HS-27A (cell line): Measurements from ENCODE around the gene ANO1.

Experiments used
- DNase-seq: peaks from one replicate; pipeline ENCODE4 v3.0.0-alpha.2; 2012; ENCODE audit warnings: low read depth, missing footprints

ANO1 gene

DNA sequence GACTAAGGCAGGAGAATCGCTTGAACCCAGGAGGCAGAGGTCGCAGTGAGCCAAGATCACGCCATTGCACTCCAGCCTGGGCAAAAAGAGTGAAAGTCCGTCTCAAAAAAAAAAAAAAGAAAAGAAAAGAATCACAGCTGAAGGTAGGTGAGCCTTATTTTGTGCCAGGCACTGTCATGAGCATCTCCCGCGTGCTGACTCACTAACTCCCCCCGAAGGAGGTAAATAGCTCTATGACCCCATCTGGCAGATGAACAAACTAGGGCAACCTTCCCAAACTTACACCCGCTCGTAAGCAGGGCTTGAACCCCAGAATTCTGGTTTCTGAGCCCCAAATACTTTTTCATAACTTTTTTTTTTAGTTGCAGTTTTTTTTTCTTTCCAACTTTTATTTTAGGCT, 60.3 kb downstream of the ANO1 start:
- DNase-seq: no peak

DNA sequence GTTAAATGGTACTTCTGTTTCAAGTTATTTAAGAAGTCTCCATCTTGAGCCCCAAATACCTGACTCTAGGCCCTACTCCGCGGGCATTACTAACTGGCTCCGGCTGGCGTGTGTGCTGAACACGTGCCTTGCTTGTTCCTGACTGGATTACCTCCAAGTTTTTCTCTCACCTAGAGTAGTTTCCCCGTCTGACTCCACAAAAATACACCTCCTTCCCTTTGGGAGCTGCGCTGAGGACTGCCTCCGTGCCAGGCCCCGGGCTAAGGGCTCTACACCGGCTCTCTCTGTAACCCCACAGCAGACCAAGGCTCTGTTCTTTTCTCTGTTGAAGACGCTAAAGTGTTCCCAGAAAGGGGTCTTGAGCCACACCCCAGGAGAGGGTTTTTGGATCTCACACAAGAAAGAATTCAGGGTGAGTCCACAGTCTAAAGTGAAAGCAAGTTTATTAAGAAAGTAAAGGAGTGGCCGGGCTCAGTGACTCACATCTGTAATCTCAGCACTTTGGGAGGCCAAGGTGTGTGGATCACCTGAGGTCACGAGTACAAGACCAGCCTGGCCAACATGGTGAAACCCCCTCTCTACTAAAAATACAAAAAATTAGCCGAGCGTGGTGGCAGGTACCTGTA, 61.8 kb downstream of the ANO1 start:
- DNase-seq: no peak

DNA sequence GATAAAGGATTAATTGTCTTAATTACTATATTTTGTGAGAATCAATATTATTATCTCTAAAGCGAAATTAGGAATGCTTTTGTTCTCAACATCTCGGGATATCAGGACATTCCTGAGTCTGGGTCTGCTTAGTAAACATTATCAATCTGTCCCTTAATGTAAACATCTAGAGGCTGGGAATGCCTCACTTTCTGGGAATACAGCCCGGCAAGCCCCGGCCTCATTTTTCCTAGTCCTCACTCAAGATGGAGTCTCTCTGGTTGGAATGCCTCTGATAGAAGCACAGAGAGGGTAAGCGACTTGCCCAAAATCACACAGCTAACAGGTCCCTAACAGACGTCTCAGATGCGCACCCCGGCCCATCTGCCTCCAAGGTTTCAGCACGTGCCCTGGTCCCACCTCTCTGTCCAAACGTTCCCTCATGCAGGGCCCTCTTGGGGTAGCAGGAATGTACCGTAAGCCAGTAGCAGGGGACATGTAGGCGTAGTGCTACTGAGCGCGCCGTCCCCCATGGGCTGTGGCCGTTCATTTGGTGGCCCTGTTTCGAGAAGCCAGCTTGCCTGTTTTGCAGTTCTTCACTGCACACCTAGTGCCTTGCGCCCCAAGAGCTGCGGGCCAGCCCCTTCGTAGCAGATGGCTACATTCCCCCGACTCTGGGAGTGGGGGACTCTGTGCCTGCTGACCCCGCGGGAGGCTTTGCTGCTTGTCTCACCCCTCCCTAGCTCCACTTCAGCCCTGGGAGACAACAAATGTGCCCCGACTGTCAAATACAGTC, 62.8 kb downstream of the ANO1 start:
- no peak for DNase-seq

DNA sequence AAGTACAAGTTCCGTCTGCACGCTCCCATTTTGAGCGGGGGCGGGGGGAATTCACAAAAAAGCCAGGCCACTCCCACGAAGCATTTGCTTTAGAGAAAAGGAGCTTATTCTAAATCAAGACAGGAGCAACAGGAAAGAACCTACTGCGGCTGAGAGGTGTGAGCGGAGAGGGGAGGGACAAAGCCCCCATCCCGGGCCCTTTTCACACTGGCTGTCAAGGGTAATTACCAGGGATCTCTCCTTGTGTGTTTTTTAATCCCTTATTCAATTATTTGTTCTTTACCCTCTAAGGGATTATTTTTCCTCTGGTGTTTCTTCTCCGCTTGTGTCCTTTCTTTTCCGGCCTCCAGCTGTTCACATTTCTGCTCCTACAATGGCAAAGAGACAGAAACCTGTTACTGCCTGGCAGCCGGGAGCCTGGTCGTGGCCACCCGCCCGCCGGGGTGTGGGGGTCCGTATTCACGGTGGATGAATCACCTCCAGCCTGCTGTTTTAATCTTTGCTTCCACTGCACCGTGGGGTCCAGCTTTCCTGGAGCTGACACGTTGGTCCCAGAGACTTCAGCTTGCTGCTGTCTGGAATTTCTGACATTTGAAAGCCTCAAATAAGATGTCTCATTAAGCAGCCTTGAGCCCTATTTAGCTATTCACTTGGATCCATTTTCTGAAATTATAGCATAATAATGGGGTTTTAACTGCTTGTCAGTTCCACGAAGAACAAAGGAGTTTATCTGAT, 63.5 kb downstream of the ANO1 start:
- no peak for DNase-seq

DNA sequence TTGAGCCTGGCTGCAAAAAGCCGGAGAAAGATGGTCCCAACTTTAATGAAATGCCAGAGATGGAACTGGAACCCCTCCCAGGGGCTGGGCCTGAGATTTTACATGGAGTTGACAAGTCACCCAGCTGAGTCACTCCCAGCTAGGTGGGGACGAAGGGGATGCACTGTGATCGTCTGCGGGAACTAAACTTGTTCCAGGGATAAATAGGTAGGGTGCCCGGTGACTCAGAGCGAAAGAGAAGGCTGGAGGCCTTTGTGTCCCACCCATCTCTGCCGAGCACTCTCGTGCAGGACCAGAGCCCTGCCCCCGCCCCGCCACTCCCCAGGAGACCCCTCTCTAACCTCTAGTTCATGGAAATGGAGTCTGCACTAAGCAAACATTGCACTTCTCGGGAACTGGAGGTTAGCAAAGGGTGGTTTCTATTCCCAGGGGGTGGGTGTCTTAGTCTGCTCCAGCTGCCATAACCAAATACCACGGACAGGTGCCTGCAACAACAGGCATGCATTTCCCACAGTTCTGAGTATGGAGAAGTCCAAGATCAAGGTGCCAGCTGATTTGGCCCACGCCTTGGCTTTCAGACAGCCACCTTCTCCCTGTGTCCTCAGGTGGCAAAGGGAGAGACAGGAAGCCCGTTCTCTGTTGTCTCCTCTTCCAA, 64.2 kb downstream of the ANO1 start:
- no peak for DNase-seq

DNA sequence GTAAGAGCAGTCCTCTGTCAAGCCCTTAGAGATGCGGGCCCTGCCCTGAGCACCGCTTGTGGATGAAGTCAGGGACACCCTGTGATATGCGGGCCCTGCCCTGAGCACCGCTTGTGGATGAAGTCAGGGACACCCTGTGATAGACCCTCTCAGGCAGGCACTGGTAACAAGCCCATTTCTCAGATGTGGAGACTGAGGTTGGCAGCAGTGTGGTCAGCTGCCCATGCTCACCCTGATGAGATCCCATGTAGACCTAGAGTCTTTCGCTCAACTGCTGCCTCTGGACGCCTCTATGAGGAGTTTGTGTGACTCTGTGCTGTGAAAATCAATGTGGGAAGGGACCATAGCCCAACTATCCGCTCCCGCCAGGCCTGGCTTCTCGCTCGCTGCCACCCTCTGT, 66.1 kb downstream of the ANO1 start:
- no peak for DNase-seq

DNA sequence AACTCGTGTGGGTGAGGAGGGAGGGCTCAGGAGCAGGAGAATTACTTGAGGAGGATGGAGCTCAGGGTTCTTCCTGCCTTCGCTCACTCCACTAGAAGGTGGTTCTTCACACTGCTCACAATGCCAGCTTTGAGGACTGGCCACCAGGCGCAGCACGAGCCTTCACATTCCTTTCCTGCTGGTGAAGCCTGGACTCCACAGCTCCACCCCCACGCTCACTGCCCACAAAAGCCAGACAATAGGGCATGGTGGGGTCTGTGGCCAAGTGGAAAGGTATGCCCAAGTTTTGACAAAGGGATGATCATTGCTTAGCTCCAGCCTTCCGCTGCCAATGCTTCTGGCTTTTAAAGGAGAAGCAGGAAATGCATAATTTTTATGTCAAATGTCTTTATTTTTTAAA, 67.0 kb downstream of the ANO1 start:
- no peak for DNase-seq

DNA sequence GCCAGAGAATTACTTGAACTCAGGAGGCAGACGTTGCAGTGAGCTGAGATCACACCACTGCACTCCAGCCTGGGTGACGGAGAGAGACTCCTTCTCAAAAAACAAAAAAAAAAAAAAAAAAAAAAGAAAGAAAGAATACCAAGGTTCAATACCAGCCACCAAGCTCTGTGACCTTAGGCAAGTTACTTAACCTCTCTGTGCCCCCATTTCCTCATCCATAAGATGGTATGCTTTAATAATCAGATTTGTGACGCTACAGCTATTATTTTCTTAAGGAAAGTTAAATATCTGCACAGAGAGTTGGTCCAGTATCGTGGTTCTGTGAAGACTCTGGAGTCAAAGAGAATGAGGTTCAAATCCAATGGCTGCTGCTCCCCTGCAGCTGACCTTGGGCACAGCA, 67.7 kb downstream of the ANO1 start:
- DNase-seq: no peak

DNA sequence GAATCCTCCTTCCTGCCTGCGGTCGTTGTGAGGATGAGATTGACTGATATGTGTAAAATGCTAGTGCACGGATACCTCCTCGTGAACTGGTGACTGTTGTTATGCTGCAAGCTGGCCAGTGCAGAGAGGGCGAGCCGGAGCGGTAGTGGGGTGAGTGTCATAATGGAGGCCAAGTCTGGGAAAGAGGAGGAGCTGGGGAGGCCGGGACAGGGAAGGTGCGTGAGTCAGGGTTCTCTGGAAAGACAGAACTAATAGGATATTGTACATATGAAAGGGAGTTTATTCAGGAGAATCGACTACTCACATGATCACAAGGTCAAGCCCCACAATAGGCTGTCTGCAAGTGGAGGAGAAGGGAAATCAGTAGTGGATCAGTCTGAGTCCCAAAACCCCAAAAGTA, 68.2 kb downstream of the ANO1 start:
- DNase-seq: no peak

DNA sequence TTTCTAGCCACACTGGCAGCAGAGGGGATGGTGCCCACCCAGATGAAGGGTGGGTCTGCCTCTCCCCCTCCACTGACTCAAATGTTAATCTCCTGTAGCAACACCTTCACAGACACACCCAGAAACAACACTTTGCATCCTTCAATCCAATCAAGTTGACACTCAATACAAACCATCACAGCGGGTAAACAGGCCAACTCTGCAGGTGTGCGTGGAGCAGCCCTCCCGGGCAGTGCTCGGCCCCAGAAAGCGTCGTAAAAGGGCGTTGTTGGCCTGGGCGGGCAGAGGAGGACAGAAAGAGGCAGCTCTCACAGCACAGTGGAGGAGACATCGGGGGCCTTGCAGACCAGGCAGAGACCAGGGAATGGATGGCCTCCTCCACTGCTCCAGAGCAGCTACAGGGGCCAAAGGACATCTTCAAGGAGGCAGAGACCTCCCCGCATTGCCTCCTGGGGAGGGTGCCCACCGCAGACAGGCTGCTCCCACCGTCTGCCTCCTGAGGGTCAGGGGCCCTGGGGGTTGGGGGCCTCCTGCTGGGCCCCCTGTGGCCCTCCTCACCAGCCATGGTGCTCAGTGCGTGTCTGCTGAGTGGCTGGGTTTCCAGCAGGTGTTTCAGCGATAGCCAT, 68.9 kb downstream of the ANO1 start:
- DNase-seq: no peak

DNA sequence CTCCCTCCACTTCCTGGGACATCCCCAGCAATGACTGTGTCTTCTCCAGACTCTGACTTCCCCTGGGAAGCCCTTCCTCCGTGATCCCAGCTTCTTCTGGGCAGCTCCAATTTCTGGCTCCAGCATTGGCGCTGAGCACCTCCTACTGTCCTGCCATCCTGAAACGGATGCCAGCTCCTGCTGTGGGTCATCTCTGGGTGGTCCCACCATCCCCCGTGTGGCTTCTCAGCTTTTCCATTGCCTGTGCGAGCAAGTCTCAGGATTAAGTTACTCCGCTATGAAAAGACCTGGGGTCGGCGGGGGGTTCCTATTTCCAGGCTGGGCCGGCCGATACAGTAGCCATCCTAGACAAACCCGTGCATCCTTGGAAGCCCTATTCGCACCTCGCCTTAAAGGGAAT, 69.6 kb downstream of the ANO1 start:
- DNase-seq: no peak

DNA sequence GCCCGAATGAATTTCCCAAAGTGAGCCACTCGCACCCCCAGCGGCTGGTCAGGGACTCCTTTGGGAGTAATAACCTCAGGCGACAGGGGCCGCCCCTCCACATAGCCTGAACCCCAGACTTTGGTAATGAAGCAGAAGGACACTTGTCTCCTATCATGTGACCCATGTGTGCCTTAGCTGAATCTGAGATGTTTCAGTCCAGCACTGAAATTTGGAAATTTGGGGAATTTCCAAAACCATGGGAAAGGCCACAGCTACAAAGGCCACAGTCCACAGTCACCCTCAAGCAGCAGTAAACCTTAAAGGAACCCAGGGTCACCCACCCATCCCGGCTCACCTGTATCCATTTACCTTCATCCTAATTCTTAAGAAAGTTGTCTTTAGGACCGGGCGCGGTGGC, 73.6 kb downstream of the ANO1 start:
- DNase-seq: no peak

DNA sequence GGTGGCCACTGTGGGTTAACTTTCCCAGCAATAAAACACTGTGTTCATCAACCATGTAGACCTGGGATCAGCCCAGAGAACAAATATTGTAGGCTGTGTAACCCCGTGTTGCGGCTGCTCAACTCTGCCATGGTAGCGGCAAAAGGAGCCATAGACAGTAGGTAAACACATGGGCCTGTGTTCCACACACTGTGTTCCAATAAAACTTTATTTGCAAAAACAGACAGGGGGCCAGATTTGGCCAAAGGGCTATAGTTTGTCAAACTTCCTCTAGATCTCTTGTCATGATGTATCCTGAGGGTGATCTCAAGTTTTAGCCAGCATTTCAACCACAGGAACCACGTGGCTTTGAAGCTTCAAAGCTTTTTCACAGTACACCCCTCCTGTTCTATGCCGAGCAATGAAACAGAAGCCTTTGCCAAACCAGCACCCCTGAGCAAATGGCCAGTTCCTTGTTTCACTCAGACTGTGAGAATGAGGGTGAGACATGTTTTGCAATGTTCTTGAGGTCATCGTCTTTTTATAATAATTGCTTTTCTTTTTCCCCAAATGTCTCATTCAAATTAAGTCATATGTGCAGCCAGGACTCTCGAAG, 75.1 kb downstream of the ANO1 start:
- no peak for DNase-seq

DNA sequence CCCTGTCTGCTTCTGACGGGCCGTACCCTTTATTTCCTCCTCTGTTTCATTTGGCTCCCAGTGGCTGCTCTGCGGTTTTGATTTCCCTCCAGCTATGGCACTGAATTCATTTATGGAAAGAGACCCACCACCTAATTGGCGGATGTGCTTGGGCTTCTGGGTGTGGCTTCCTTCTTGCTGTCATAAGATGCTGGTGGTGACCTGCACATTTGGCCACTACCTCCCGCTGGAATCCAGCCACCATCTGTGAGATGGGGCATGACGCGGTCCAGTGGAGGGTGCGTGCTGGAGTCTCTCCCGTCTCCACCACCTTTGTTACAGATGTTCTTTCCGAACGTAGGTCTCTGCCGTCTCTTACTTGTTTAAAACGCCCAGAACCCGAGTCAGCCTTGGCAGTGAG, 77.3 kb downstream of the ANO1 start:
- no peak for DNase-seq

DNA sequence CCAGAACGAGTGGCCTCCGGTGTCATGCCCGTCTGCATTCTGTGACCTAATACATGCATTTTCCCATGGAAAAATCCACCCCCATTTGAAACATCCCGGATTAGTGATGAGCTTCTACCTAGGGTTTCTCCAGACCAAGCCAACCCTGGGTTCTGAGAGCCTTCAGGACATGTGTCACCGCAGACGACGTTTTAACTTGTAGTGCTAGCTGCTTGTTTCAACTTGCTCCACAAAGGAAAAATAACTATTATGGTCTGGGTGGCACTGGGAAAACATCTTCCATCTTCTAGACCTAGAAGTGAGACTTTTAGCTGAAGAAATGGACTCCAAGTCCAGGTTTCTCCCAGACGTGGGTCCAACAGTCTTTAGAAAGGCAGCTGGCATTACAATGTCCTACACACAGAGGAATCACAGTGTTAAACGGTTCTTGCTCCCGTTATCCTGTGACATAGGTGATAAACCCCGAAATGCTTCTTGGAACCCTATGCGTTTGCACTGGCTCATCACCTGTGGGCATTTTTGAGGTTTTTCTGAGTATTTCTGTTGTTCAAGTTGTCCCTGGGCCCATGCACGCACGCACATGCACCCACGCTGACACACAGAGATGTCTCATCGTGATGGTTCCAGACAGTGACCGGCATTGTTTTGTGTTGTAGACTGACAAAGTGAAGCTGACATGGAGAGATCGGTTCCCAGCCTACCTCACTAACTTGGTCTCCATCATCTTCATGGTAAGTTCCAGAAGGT, 78.3 kb downstream of the ANO1 start:
- DNase-seq: no peak

DNA sequence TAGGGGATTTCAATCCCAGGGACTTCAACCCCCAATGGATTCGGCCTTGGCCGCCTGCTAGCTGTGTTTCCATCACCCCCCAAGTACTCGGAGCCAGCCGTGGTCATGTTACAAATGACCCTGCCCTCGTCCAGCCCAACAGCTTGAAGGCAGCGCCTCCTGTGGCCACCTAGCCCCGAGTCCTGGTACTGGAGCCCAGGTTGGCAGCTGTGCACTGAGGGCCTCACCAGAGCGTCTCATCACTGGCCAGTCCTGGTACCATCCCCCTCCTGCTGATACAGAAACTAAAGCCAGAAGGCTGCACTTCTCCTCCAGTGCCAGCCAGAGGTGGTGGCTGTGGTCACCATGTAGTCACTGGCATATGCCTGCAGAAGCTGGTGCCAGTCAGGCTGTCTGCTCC, 80.1 kb downstream of the ANO1 start:
- DNase-seq: no peak

DNA sequence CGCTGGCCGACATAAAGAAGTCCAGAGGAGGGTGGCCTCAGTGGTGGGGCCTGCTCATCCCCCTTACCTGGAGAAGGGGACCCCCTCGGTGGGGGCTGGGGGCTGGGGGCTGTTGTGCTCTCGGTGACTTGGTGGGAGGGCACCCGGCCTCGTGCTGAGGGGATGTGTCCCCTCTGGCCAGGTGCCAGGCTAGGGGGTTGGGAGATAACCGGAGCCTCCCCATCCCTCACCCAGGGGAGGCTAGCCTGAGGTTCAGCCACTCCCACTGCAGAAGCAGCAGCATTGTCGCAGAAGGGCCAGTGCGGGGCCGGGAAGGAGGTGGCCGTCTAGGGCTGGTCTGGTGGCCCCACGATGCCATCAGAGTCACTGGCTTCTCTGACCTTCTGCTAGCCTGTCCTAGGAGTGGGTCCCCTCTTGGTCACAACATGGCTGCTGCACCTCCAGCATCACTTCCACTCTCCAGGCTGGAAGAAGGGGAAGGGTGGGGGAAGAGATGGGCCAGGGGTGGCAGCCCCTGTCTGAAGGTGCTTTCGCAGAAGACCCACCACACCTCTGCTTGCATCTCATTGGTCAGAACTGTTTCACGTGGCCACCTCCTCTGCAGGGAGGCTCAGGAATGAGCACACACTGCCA, 80.8 kb downstream of the ANO1 start:
- no peak for DNase-seq

DNA sequence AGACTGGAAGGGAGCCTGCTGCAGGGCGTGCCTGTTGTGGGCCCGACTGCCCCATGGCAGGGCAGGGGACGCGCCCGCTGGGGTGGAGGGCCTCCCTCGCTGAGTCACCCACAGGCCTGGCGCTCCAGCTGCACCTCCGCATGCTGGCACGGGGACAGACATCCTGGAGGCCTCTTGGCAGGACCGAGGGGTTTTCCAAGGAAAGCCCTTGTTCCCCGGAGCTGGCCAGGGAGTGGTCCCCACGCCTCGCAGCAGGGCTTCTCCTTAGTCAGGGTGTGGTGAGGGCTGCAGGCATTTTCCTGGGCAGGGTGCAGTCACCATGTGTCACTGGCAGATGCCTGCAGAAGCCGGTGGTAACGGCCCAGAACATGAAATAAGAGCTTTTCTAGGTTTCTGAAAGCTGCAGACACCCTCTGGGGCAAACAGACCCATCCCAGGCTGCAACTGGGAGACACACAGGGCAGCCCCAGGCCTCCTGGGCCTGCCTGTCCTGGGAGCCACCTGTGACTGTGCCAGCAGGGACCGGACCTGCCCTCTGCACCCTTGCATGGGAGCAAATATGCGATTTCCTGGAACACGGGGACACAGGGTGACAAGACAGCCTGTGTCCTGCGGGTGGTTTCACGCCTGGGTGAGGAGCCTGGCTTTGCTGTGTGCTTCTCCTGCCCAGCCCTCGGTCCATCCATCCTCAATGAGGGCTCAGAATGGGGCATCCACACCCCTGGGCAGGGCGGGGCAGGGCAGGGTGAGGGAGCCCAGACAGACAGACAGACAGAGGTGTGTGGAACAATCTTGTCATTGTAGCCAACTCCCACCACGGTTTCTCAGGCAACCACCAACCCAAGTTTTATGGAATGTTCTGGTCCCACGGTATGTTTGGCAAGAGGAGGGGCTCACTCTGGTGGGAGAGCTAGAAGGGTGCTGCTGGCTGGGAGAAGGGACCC, 81.8 kb downstream of the ANO1 start:
- DNase-seq: peak; percentile 71

DNA sequence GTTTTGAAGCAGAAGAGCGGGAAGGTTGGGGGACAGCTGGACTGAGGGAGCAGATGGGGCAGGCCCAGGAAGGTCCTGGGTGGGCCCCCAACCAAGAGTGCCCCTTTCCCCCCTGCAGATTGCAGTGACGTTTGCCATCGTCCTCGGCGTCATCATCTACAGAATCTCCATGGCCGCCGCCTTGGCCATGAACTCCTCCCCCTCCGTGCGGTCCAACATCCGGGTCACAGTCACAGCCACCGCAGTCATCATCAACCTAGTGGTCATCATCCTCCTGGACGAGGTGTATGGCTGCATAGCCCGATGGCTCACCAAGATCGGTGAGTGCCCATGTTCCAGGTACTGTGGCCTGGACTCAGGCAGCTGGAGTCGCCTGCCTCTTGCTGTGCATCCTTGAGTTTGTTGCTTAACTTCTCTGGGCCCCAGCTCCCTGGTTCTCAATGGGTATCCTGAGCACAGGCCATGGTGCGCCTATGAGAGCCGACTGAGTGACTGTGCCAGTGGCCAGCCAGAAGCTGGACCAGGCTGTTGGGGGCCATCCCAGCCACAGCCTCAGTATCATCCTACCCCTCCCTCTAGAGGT, 83.0 kb downstream of the ANO1 start:
- DNase-seq: no peak
